ENCODE measurements around the gene GALNT10. TPM values are rescaled to one million over a fixed set of nuclear protein-coding genes. Genes with fewer than 3 reads are reported as not detected.

GALNT10 gene
- polyA plus RNA-seq, 2 donors: 1.4 to 1.9 TPM

- Histone ChIP-seq H3K36me3 (ENCODE audit: control insufficient read depth in 2 of 2, insufficient read depth in 2 of 2, low read length in 1 of 2) (no peaks in the 10 kb centered on the region), H3K4me3 (ENCODE audit: low read depth in 1 of 2, low read length in 2 of 2) (no peak overlapping the region), H3K27ac (ENCODE audit: low read depth in 2 of 2, low read length in 1 of 2) (no peak overlapping the region), H3K27me3 (ENCODE audit: control insufficient read depth in 1 of 2, insufficient read depth in 2 of 2, low read length in 2 of 2) (no peaks in the 10 kb centered on the region), H3K4me1 (ENCODE audit: control insufficient read depth in 2 of 2, insufficient read depth in 2 of 2, low read length in 1 of 2) (no peaks in the 10 kb centered on the region), H3K9me3 (ENCODE audit: control insufficient read depth in 2 of 2, insufficient read depth in 1 of 2, low read depth in 1 of 2, low read length in 1 of 2) (no peaks in the 10 kb centered on the region)
- 93 to 94% methylated on average over 5 of the region's 5 CpGs for WGBS, 2 donors
These were observed 154.9 kb downstream of the GALNT10 start for GRCh38 chr5:154345255-154345952.

- Histone ChIP-seq H3K27ac (ENCODE audit: low read depth in 2 of 2, low read length in 1 of 2) (no peak overlapping the region), H3K36me3 (ENCODE audit: control insufficient read depth in 2 of 2, insufficient read depth in 2 of 2, low read length in 1 of 2) (no peaks in the 10 kb centered on the region), H3K4me3 (ENCODE audit: low read depth in 1 of 2, low read length in 2 of 2) (no peak overlapping the region), H3K9me3 (ENCODE audit: control insufficient read depth in 2 of 2, insufficient read depth in 1 of 2, low read depth in 1 of 2, low read length in 1 of 2) (no peaks in the 10 kb centered on the region), H3K27me3 (ENCODE audit: control insufficient read depth in 1 of 2, insufficient read depth in 2 of 2, low read length in 2 of 2) (no peaks in the 10 kb centered on the region), H3K4me1 (ENCODE audit: control insufficient read depth in 2 of 2, insufficient read depth in 2 of 2, low read length in 1 of 2) (no peaks in the 10 kb centered on the region)
- WGBS, 2 donors: 89 to 90% methylated on average over 1 of the region's 1 CpG
These were observed 155.9 kb downstream of the GALNT10 start for GRCh38 chr5:154346427-154346826.

GRCh38 chr5:154349626-154350264 lies 159.2 kb downstream of the GALNT10 start:
- no peak overlapping the region for H3K27ac ChIP-seq (ENCODE audit: low read depth in 2 of 2, low read length in 1 of 2)
- 91 to 94% methylated on average over 5 of the region's 5 CpGs for WGBS, 2 donors
- no peaks in the 10 kb centered on the region for H3K36me3 ChIP-seq (ENCODE audit: control insufficient read depth in 2 of 2, insufficient read depth in 2 of 2, low read length in 1 of 2)
- H3K9me3 ChIP-seq (ENCODE audit: control insufficient read depth in 2 of 2, insufficient read depth in 1 of 2, low read depth in 1 of 2, low read length in 1 of 2): no peaks in the 10 kb centered on the region
- no peaks in the 10 kb centered on the region for H3K27me3 ChIP-seq (ENCODE audit: control insufficient read depth in 1 of 2, insufficient read depth in 2 of 2, low read length in 2 of 2)
- H3K4me1 ChIP-seq (ENCODE audit: control insufficient read depth in 2 of 2, insufficient read depth in 2 of 2, low read length in 1 of 2): no peaks in the 10 kb centered on the region
- no peak overlapping the region for H3K4me3 ChIP-seq (ENCODE audit: low read depth in 1 of 2, low read length in 2 of 2)

GRCh38 chr5:154351141-154351540 lies 160.6 kb downstream of the GALNT10 start:
- no peaks in the 10 kb centered on the region for H3K9me3 ChIP-seq (ENCODE audit: control insufficient read depth in 2 of 2, insufficient read depth in 1 of 2, low read depth in 1 of 2, low read length in 1 of 2)
- H3K4me1 ChIP-seq (ENCODE audit: control insufficient read depth in 2 of 2, insufficient read depth in 2 of 2, low read length in 1 of 2): no peaks in the 10 kb centered on the region
- H3K36me3 ChIP-seq (ENCODE audit: control insufficient read depth in 2 of 2, insufficient read depth in 2 of 2, low read length in 1 of 2): no peaks in the 10 kb centered on the region
- no peak overlapping the region for H3K4me3 ChIP-seq (ENCODE audit: low read depth in 1 of 2, low read length in 2 of 2)
- H3K27ac ChIP-seq (ENCODE audit: low read depth in 2 of 2, low read length in 1 of 2): no peak overlapping the region
- H3K27me3 ChIP-seq (ENCODE audit: control insufficient read depth in 1 of 2, insufficient read depth in 2 of 2, low read length in 2 of 2): no peaks in the 10 kb centered on the region

GRCh38 chr5:154351566-154351965 lies 161.0 kb downstream of the GALNT10 start:
- Histone ChIP-seq H3K36me3 (ENCODE audit: control insufficient read depth in 2 of 2, insufficient read depth in 2 of 2, low read length in 1 of 2) (no peaks in the 10 kb centered on the region), H3K9me3 (ENCODE audit: control insufficient read depth in 2 of 2, insufficient read depth in 1 of 2, low read depth in 1 of 2, low read length in 1 of 2) (no peaks in the 10 kb centered on the region), H3K4me1 (ENCODE audit: control insufficient read depth in 2 of 2, insufficient read depth in 2 of 2, low read length in 1 of 2) (no peaks in the 10 kb centered on the region), H3K4me3 (ENCODE audit: low read depth in 1 of 2, low read length in 2 of 2) (no peak overlapping the region), H3K27me3 (ENCODE audit: control insufficient read depth in 1 of 2, insufficient read depth in 2 of 2, low read length in 2 of 2) (no peaks in the 10 kb centered on the region), H3K27ac (ENCODE audit: low read depth in 2 of 2, low read length in 1 of 2) (no peak overlapping the region)
- 96% methylated on average over 3 of the region's 3 CpGs for WGBS, 2 donors

GRCh38 chr5:154352960-154353548 lies 162.5 kb downstream of the GALNT10 start:
- Histone ChIP-seq H3K9me3 (ENCODE audit: control insufficient read depth in 2 of 2, insufficient read depth in 1 of 2, low read depth in 1 of 2, low read length in 1 of 2) (no peaks in the 10 kb centered on the region), H3K4me1 (ENCODE audit: control insufficient read depth in 2 of 2, insufficient read depth in 2 of 2, low read length in 1 of 2) (no peaks in the 10 kb centered on the region), H3K27ac (ENCODE audit: low read depth in 2 of 2, low read length in 1 of 2) (no peak overlapping the region), H3K4me3 (ENCODE audit: low read depth in 1 of 2, low read length in 2 of 2) (no peak overlapping the region), H3K36me3 (ENCODE audit: control insufficient read depth in 2 of 2, insufficient read depth in 2 of 2, low read length in 1 of 2) (no peaks in the 10 kb centered on the region), H3K27me3 (ENCODE audit: control insufficient read depth in 1 of 2, insufficient read depth in 2 of 2, low read length in 2 of 2) (no peaks in the 10 kb centered on the region)
- WGBS, 2 donors: 89 to 92% methylated on average over 11 of the region's 11 CpGs

- Histone ChIP-seq H3K9me3 (ENCODE audit: control insufficient read depth in 2 of 2, insufficient read depth in 1 of 2, low read depth in 1 of 2, low read length in 1 of 2) (no peaks in the 10 kb centered on the region), H3K4me3 (ENCODE audit: low read depth in 1 of 2, low read length in 2 of 2) (no peak overlapping the region), H3K27ac (ENCODE audit: low read depth in 2 of 2, low read length in 1 of 2) (no peak overlapping the region), H3K4me1 (ENCODE audit: control insufficient read depth in 2 of 2, insufficient read depth in 2 of 2, low read length in 1 of 2) (no peaks in the 10 kb centered on the region), H3K27me3 (ENCODE audit: control insufficient read depth in 1 of 2, insufficient read depth in 2 of 2, low read length in 2 of 2) (no peaks in the 10 kb centered on the region), H3K36me3 (ENCODE audit: control insufficient read depth in 2 of 2, insufficient read depth in 2 of 2, low read length in 1 of 2) (no peaks in the 10 kb centered on the region)
- 43 to 53% methylated on average over 5 of the region's 5 CpGs for WGBS, 2 donors
These were observed 164.6 kb downstream of the GALNT10 start for GRCh38 chr5:154355129-154355611.

- 68 to 69% methylated on average over 4 of the region's 4 CpGs for WGBS, 2 donors
- H3K4me1 ChIP-seq (ENCODE audit: control insufficient read depth in 2 of 2, insufficient read depth in 2 of 2, low read length in 1 of 2): no peaks in the 10 kb centered on the region
- no peaks in the 10 kb centered on the region for H3K36me3 ChIP-seq (ENCODE audit: control insufficient read depth in 2 of 2, insufficient read depth in 2 of 2, low read length in 1 of 2)
- H3K9me3 ChIP-seq (ENCODE audit: control insufficient read depth in 2 of 2, insufficient read depth in 1 of 2, low read depth in 1 of 2, low read length in 1 of 2): no peaks in the 10 kb centered on the region
- no peak overlapping the region for H3K27ac ChIP-seq (ENCODE audit: low read depth in 2 of 2, low read length in 1 of 2)
- H3K4me3 ChIP-seq (ENCODE audit: low read depth in 1 of 2, low read length in 2 of 2): no peak overlapping the region
- H3K27me3 ChIP-seq (ENCODE audit: control insufficient read depth in 1 of 2, insufficient read depth in 2 of 2, low read length in 2 of 2): no peaks in the 10 kb centered on the region
These were observed 165.6 kb downstream of the GALNT10 start for GRCh38 chr5:154356020-154356655.

- no peaks in the 10 kb centered on the region for H3K27me3 ChIP-seq (ENCODE audit: control insufficient read depth in 1 of 2, insufficient read depth in 2 of 2, low read length in 2 of 2)
- no peaks in the 10 kb centered on the region for H3K36me3 ChIP-seq (ENCODE audit: control insufficient read depth in 2 of 2, insufficient read depth in 2 of 2, low read length in 1 of 2)
- no peaks in the 10 kb centered on the region for H3K9me3 ChIP-seq (ENCODE audit: control insufficient read depth in 2 of 2, insufficient read depth in 1 of 2, low read depth in 1 of 2, low read length in 1 of 2)
- H3K4me3 ChIP-seq (ENCODE audit: low read depth in 1 of 2, low read length in 2 of 2): no peak overlapping the region
- no peak overlapping the region for H3K27ac ChIP-seq (ENCODE audit: low read depth in 2 of 2, low read length in 1 of 2)
- no peaks in the 10 kb centered on the region for H3K4me1 ChIP-seq (ENCODE audit: control insufficient read depth in 2 of 2, insufficient read depth in 2 of 2, low read length in 1 of 2)
- 92 to 97% methylated on average over 3 of the region's 3 CpGs for WGBS, 2 donors
These were observed 166.4 kb downstream of the GALNT10 start for GRCh38 chr5:154356958-154357357.

Measured in esophagus (tissue), 2 donors.